OCI-M1 (cell line): ENCODE measurements around the gene BOD1L2.

Experiments used
- DNase-seq: peaks from one replicate; lab custom pipeline; 2025; lab: John Stamatoyannopoulos, UW

The BOD1L2 gene

GRCh38 chr18:57146956-57147636 is at the start of gene BOD1L2:
BOD1L2 (plus strand) TSS chr18:57147087; CDS start chr18:57147313, 226 bp downstream.
- no peak for DNase-seq

- DNase-seq, result peak; percentile 62
These were observed 39.6 kb upstream of the BOD1L2 start for GRCh38 chr18:57107140-57107832.

- DNase-seq, result no peak
These were observed 36.6 kb upstream of the BOD1L2 start for GRCh38 chr18:57110290-57110689.

GRCh38 chr18:57113799-57114420 is 33.0 kb upstream of the BOD1L2 start:
- DNase-seq, result no peak

DNA sequence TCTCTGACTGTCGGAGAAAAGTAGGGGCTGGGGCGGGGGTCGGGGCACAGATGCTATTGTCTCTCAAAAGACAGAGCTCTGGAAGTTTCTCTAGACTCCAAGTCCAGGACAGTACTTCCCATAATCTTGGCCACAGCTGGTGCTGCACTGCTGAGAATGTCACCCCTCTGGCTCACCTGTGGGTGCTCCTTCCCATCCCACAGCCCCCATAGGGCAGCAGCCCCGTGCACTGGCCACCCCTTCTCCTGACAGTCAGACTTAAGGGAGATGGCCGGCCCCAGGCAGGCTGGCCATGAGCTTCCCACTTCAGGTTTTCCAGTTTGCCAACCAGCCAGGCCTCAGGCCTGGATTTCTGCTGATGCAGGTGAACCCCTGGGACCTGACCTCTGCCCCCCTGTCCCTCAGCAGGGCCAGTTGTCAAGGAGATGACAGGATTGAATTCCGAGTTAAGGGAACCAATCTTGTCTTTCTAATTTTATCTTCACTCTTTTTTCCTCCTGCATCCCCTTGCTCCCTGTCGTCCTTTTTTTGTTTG is 30.2 kb upstream of the BOD1L2 start:
- DNase-seq, result no peak

- no peak for DNase-seq
These were observed 25.3 kb upstream of the BOD1L2 start for GRCh38 chr18:57121542-57122112.

DNA sequence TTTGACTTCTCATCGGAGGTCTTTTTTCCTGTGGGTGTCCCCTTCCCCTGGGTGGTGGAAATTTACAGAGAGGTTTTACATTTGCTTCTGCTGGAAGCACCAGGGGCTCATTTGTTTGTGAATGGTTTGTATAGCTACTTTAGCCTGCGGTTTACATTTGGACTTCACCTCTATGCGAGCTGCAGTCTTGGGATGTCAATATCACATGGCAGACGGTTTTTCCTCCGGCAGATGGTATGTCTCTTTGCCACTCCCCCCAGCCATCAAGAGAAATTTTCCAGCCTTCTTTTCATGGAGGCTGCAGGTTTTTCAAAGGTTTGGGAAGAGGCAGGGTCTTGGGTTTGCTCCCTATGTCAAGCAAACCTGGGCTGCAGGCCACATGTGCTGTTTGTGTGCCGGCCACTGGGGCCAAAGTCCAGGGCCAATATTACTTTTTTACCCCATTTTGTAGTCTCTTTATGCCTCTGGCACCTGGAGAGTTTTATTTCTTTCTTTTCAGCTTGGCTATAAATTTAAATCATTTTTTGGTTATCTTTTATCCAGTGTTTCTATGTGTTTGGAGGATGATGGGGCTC is 23.9 kb upstream of the BOD1L2 start:
- no peak for DNase-seq

- DNase-seq, result no peak
These were observed 21.3 kb upstream of the BOD1L2 start for GRCh38 chr18:57125627-57126026.

DNA sequence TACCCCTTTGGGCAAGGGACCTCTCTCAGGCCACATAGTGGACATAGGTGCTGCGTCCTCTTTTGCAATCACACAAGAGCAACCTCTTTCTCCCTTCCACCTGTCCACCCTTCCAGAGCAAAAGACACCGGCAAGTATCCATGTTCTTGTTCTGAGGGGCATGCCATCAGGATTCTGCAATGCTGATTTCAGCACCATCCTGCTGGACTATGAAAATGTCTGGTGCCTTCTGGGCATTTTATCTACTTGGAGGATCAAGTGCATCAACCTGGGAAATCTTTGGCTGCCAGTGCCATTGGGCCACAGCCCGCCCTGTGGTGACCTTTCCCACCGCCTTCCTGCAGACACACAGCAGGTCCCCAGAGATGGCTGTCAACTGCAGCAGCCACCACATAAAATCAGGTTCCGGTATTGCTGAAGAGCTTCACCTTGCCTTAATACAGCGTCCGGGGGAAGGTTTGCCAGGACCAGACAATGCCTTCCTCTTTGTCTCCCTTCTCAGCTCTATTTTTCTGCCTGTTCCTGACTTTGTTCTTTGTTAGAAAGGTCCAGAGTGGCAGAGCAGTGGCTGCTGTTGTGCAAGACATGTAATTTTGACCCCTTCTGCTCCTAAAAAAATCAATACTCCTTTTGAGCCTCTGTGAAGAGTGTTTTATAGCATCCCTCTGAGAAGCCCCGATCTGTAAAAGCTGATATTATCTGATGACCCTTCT is 18.5 kb upstream of the BOD1L2 start:
- DNase-seq, result no peak

DNA sequence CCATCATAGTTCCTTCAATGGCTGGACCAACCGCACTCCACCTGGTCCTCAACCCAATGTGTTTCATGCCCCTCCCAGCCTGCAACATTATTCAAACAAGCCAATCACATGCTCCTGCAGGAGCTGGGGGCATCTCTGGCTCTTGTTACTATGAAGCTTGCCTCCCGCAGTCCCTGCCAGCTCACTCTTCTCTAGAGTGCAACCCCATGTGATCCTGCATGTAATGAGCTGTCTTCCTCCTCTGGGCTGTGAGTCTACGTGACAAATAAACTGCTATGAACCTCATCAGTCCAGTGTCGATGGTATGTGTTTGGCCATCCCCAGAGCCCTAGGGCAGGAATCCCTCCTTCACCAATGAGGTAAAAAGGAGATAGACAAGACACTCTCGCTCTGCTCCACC is 15.8 kb upstream of the BOD1L2 start:
- no peak for DNase-seq

- DNase-seq, result no peak
These were observed 15.1 kb upstream of the BOD1L2 start for GRCh38 chr18:57131782-57132181.

- DNase-seq, result peak; percentile 84
These were observed 12.2 kb upstream of the BOD1L2 start for GRCh38 chr18:57134618-57135135.

DNA sequence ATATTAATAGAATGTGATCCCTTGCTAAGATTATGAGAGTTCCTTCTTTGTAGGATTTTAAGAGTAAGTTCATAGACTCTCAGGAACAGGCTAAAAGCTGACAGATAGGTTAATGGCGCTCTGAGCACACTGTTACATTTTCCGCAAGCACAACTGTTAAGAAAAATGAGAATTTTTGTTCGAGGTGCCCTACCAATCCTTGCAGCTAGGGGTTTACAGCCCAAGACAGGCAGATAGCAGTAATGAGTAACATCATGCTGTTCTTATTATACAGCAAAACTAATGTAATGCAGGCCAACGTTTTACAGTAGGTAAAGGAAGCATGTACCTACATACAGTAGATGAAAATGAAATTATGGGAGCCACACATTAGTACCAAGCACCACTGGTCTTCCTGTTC is 11.2 kb upstream of the BOD1L2 start:
- DNase-seq, result peak; percentile 31

DNA sequence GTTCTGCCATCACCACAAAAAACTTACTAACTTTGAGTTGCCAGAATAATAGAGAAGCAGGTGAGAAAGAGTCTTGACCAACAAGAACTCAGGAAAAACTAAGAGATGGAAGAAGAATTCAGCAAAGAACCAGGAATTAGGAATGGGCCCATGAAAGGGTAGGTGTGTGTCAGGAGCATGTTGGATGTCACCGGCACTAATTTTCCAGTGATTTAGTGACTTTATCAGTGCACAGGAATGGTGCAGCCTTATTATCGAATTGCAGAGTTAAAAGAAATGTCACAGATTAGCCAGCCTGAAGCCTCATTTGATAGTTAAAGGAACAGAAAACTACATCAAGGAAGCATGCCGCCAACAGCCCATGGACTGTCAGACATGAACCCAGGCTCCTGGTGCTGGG is 9.0 kb upstream of the BOD1L2 start:
- no peak for DNase-seq

DNA sequence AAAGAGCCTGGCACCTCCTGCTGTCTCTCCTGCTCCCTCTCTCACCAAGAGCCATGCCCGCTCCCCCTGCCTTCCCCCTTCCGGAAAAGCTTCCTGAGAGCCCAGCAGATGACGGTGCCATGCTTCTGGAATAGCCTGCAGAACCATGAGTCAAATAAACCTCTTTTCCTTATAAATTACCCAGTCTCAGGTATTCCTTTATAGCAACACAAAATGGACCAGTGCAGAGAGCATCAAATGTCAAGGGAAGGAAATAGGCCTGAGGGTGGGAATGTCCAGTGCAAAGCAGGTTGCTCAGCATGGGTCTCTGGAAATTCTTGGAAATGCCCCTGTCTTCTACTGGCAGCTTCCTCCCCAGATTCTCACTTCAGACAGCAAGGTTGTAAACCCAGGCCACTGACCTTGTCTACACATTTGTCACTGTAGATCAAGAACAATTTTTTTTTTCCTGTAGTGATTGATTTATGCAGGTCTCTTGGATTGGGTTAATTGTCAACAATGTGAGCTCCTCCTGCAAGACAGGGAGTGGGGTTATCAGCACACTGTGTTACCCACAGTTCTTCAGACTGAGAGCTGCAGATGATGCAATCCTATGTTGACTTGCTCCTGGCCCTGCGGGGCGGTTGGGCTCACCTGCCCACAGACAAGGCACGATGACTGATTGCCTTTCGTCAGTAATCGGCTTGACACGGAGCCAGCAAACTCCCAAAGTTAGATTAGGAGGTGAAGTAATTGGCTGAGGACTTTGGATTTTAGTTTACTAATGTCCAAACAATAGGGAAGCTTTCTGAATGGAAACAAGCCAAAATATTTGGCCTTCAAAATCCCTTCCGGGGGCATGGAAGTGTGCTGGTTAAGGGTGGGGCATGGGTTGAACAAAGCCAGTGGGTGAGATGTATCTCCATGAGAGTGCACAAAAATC is 5.4 kb upstream of the BOD1L2 start:
- peak; percentile 85 for DNase-seq

DNA sequence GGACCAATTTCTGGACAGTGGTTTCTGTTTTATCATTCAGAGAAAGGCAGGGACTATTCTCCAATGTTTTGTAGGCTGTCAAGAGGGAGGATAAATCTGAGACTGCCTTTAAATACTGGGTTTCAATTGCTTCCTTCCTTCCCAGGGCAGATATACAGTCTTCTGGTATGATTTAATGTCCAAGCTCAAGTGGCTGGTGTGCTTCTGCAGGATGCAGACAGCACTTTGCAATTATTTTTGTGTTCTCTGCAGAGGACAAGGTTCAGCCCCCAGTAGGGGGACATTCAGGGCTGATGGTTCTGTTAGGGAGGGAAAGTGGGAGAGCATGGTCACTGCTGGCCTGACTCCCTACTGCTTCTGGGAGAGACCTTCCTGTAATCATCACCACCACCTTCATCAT is 4.6 kb upstream of the BOD1L2 start:
- DNase-seq, result no peak

DNA sequence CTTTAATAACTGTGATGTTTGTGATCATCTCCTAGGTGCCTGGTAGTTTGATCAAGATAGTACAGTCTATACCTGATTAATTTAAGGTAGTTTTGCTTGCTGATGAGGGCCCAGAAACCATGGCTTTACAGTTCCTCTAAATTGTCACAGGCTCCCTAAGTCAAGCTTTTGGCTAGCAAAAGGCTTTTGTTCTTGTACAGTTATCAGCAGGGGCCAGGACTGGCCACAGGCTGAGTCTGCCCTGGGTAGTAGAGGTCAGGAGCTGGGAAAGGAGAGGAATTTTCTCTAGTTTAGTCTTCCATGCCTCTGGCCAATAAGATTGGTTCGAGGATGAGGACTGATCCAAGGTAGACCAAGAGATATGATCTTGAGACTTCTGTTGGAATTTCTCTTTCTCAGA is 3.6 kb upstream of the BOD1L2 start:
- DNase-seq, result peak; percentile 61

- DNase-seq, result no peak
These were observed 1.4 kb downstream of the BOD1L2 start for GRCh38 chr18:57148263-57148662.

- no peak for DNase-seq
These were observed 2.2 kb downstream of the BOD1L2 start for GRCh38 chr18:57149051-57149450.

DNA sequence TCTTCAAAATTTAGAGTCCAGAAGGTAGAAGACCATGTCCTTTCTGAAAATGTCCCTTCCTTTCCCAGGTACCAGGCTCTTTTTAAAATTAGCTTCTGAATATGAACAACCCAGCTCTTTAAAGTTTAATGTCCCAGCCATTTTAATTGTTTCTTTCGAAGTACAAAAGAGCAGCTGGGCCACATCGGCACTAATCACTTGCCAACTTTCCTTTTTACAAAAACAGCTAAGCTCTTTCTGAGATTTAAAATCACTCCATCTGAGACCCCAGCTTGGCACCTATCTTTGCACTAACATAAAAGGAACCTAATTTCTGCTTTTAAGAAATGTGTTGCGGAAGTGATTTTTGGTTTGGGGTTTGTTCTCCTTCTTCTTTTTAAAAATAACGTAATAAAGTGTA is 2.6 kb downstream of the BOD1L2 start:
- no peak for DNase-seq
